K562 (cell line): ENCODE results near the gene ZSCAN22. TPM values are rescaled to one million over a fixed set of nuclear protein-coding genes. Genes with fewer than 3 reads are reported as not detected.

Experiments used
- BCLAF1 ChIP-seq, 2 experiments: fragments of 450-650 bp in 1 of 2; IDR thresholded peaks; 2 replicates each; pipeline ENCODE4 v1.6.1; 2011 to 2017; ENCODE audit warnings: low read depth in 2 of 2, antibody characterized with exemption in 1 of 2, borderline replicate concordance in 1 of 2, low read length in 1 of 2, mild to moderate bottlenecking in 1 of 2, mixed read lengths in 1 of 2; ENCODE audit not compliant: control insufficient read depth in 1 of 2
- CREB3L1 ChIP-seq: fragments of 450-650 bp; IDR thresholded peaks from 2 replicates; pipeline ENCODE4 v1.6.1; 2014; ENCODE audit warnings: low read depth, mild to moderate bottlenecking, moderate library complexity, borderline replicate concordance
- DDX20 ChIP-seq: fragments of 450-650 bp; IDR thresholded peaks from 2 replicates; pipeline ENCODE4 v1.6.1; 2016; ENCODE audit warnings: missing genetic modification characterization, low read depth, mild to moderate bottlenecking, missing compliant biosample characterization, moderate library complexity
- GATAD2B ChIP-seq: fragments of 450-650 bp; IDR thresholded peaks from 2 replicates; pipeline ENCODE4 v1.6.1; 2017; ENCODE audit warnings: mild to moderate bottlenecking, borderline replicate concordance
- HMBOX1 ChIP-seq: sonication (generic); IDR thresholded peaks from 2 replicates; pipeline ENCODE4 v1.6.1; 2016
- IRF2 ChIP-seq: sonication (generic); formaldehyde crosslinking; IDR thresholded peaks from 2 replicates; pipeline ENCODE4 v1.8.1; 2022; ENCODE audit warnings: mild to moderate bottlenecking, missing genetic modification reagents
- KAT8 ChIP-seq: fragments of 450-650 bp; IDR thresholded peaks from 2 replicates; pipeline ENCODE4 v1.6.1; 2016; ENCODE audit warnings: low read depth, mild to moderate bottlenecking
- KDM4B ChIP-seq, 2 experiments: fragments of 450-650 bp in 1 of 2; sonication (generic) in 1 of 2; IDR thresholded peaks; 2 replicates each; pipeline ENCODE4 v1.6.1; 2016 to 2017; ENCODE audit warnings: borderline replicate concordance in 2 of 2, antibody characterized with exemption in 1 of 2, low read depth in 1 of 2, mild to moderate bottlenecking in 1 of 2
- SMAD3 ChIP-seq: fragments of 450-650 bp; formaldehyde crosslinking; conservative IDR thresholded peaks from 2 replicates; pipeline ENCODE4 v1.4.0; 2020; ENCODE audit warnings: mild to moderate bottlenecking
- STAG1 ChIP-seq: sonication (generic); formaldehyde crosslinking; IDR thresholded peaks from 2 replicates; pipeline ENCODE4 v1.5.0; 2020; ENCODE audit warnings: missing genetic modification reagents, borderline replicate concordance
- THRB ChIP-seq: fragments of 450-650 bp; formaldehyde crosslinking; conservative IDR thresholded peaks from 2 replicates; pipeline ENCODE4 v1.4.0; 2022; ENCODE audit warnings: mild to moderate bottlenecking, missing genetic modification characterization
- ZBTB12 ChIP-seq: fragments of 250-450 bp; sonication (Bioruptor Pico); IDR thresholded peaks from 2 replicates; pipeline ENCODE4 v1.4.0; 2020
- ZBTB26 ChIP-seq: fragments of 450-650 bp; formaldehyde crosslinking; IDR thresholded peaks from 2 replicates; pipeline ENCODE4 v1.4.0; 2022; ENCODE audit warnings: missing genetic modification characterization
- ZNF12 ChIP-seq: sonication (generic); formaldehyde crosslinking; IDR thresholded peaks from 2 replicates; pipeline ENCODE4 v1.4.0; 2020; ENCODE audit warnings: mild to moderate bottlenecking, missing genetic modification reagents
- ZNF184 ChIP-seq: sonication (generic); formaldehyde crosslinking; IDR thresholded peaks from 2 replicates; pipeline ENCODE4 v1.5.0; 2020; ENCODE audit warnings: missing genetic modification reagents
- ZNF23 ChIP-seq: fragments of 250-450 bp; sonication (Bioruptor Pico); IDR thresholded peaks from 2 replicates; pipeline ENCODE4 v1.4.0; 2020; ENCODE audit warnings: mild to moderate bottlenecking
- ZNF24 ChIP-seq: fragments of 450-650 bp; IDR thresholded peaks from 2 replicates; pipeline ENCODE4 v1.6.1; 2016
- polyA plus RNA-seq, 8 experiments: library from polyadenylated mRNA; depleted of rRNA in 4 of 8; stranded (reverse) in 5 of 8; unstranded in 3 of 8; fragments of >200 nt; fragmentation: Nextera tagmentation in 2 of 8; fragmentation: Illumina TruSeq in 1 of 8; extraction: Ambion mirVana in 2 of 8; extraction: Trizol in 1 of 8; gene quantifications; 2 replicates each; pipeline versions ENCODE4 v1.2.1 to v1.2.3, GENCODE V29; 2011 to 2014; ENCODE audit warnings: inconsistent platforms in 1 of 8, missing spikeins in 1 of 8
- total RNA-seq, 7 experiments: library from RNA; depleted of rRNA in 6 of 7; stranded (reverse); fragments of >200 nt in 6 of 7; fragmentation: Illumina TruSeq in 2 of 7; extraction: Trizol in 2 of 7; gene quantifications; 2 replicates each; pipeline versions ENCODE4 v1.2.1 to v1.2.3, GENCODE V29; 2011 to 2021; ENCODE audit warnings: low replicate concordance in 1 of 7

ZSCAN22 gene
- total and polyA plus RNA-seq, 9 of the 15 experiments (the other 6 are each of a cell fraction or from before 2014, with no cell fraction given), result 0.98 to 5.3 (median 3.0) TPM

- TF ChIP-seq BCLAF1 (IDR thresholded peaks at IDR 0.05; ENCODE audit: borderline replicate concordance in 1 of 2, control insufficient read depth in 1 of 2, low read depth in 2 of 2, low read length in 1 of 2), result no peak
- TF ChIP-seq STAG1 (CRISPR knock-in tag), result 0 out of 2 replicates have a peak, but pooled peaks have one; percentile 9
- no peak; the same call in 1 of the 2 replicates for TF ChIP-seq GATAD2B
- TF ChIP-seq KDM4B (IDR thresholded peaks at IDR 0.05; ENCODE audit: borderline replicate concordance in 2 of 2, low read depth in 1 of 2), result 0 out of 4 replicates have a peak, but pooled peaks of 1 of the 2 experiments have one; percentile 43
- peak; percentile 80; the same call in 1 of the 2 replicates for TF ChIP-seq CREB3L1
- TF ChIP-seq ZBTB26 (CRISPR knock-in tag), result no peak
- no peak; the same call in 1 of the 2 replicates for TF ChIP-seq ZBTB12 (CRISPR knock-in tag)
- no peak for TF ChIP-seq THRB (CRISPR knock-in tag)
- no peak for TF ChIP-seq ZNF23
- no peak for TF ChIP-seq ZNF12 (CRISPR knock-in tag)
- TF ChIP-seq ZNF184 (CRISPR knock-in tag), result no peak
- TF ChIP-seq ZNF24, result no peak
- no peak for TF ChIP-seq IRF2 (CRISPR knock-in tag)
- TF ChIP-seq SMAD3 (CRISPR knock-in tag), result no peak
- TF ChIP-seq HMBOX1, result no peak
- TF ChIP-seq KAT8, result no peak
- TF ChIP-seq DDX20 (tag), result no peak
Observed at GRCh38 chr19:58279042-58279924, 47.5 kb upstream of the ZSCAN22 start (continued).
